Upper lobe of left lung (tissue), 6 donors: Measurements from ENCODE around the gene HNRNPL. TPM values are rescaled to one million over a fixed set of nuclear protein-coding genes. Genes with fewer than 3 reads are reported as not detected.
"Not testable (repeated sequence)": the region's sequence is repeated elsewhere in the genome, so short reads cannot be mapped to it uniquely, and the experiment has no call there.

Experiments
- ATAC-seq, 2 donors: fragments of 200-7000 bp; cut with Tn5 transposase; one replicate each; pipeline ENCODE4 v1.9.1; 2022; ENCODE audit warnings: mild to moderate bottlenecking in 2 of 2, moderate library complexity in 2 of 2; ENCODE audit not compliant: low FRiP score in 2 of 2
- DNase-seq, 2 donors: peaks; one replicate each; pipeline ENCODE4 v3.0.0-alpha.2; 2019 to 2020
- H3K27ac ChIP-seq, 4 donors: fragments of 200-600 bp; sonication (generic); one replicate each; pipeline ENCODE4 v1.5.1; 2016 to 2019
- H3K27me3 ChIP-seq, 4 donors: fragments of 200-600 bp; sonication (generic); one replicate each; pipeline ENCODE4 v1.5.1; 2017 to 2019
- H3K36me3 ChIP-seq, 4 donors: fragments of 200-600 bp; sonication (generic); one replicate each; pipeline ENCODE4 v1.5.1; 2016 to 2019
- H3K4me1 ChIP-seq, 4 donors: fragments of 200-600 bp; sonication (generic); one replicate each; pipeline ENCODE4 v1.5.1; 2018 to 2019
- H3K4me3 ChIP-seq, 4 donors: fragments of 200-600 bp; sonication (generic); one replicate each; pipeline ENCODE4 v1.5.1; 2017 to 2019; ENCODE audit warnings: mild to moderate bottlenecking in 2 of 4, moderate library complexity in 1 of 4
- H3K9me3 ChIP-seq, 4 donors: fragments of 200-600 bp; sonication (generic); one replicate each; pipeline ENCODE4 v1.5.1; 2018 to 2019
- EP300 ChIP-seq, 4 donors: sonication (generic); formaldehyde crosslinking; IDR thresholded peaks; one replicate each; pipeline ENCODE4 v1.5.1; 2017; ENCODE audit warnings: antibody characterized with exemption in 4 of 4, control low read depth in 2 of 4
- POLR2A ChIP-seq, 4 donors: fragments of 450-650 bp; IDR thresholded peaks; one replicate each; pipeline ENCODE4 v1.5.1; 2016 to 2017; ENCODE audit warnings: antibody characterized with exemption in 4 of 4, mild to moderate bottlenecking in 2 of 4
- POLR2AphosphoS5 ChIP-seq, 2 donors: sonication (generic); formaldehyde crosslinking; IDR thresholded peaks; one replicate each; pipeline ENCODE4 v1.5.1; 2017; ENCODE audit warnings: antibody characterized with exemption in 2 of 2
- WGBS, 2 donors: methylation state at CpG; one replicate each; pipeline ENCODE4 v1.1.5; 2017 to 2018; 5-methylcytosine and 5-hydroxymethylcytosine counted together
- total RNA-seq, 6 donors: library from RNA; depleted of rRNA in 4 of 6; stranded (reverse); fragments of >200 nt in 4 of 6; gene quantifications; one replicate each; pipeline versions ENCODE4 v1.1.0 to v1.2.1, GENCODE V29; 2016 to 2021
- TF ChIP-seq, protein P1 (sequence below), 6 experiments: fragments of 450-650 bp in 4 of 6; fragments of 200-600 bp in 2 of 6; sonication (generic) in 2 of 6; IDR thresholded peaks; one replicate each; pipeline ENCODE4 v1.5.1; 2016 to 2019; ENCODE audit warnings: antibody characterized with exemption in 6 of 6
- donor health status: DM: no; HTN: no; CAD: no; lungs with moderate emphysema.
- donor health status: DM: no; HTN: yes; CAD: no; lungs with severe emphysema.

HNRNPL gene
- total RNA-seq, 6 donors from 2014 or later, result 156 to 274 (median 178) TPM

DNA sequence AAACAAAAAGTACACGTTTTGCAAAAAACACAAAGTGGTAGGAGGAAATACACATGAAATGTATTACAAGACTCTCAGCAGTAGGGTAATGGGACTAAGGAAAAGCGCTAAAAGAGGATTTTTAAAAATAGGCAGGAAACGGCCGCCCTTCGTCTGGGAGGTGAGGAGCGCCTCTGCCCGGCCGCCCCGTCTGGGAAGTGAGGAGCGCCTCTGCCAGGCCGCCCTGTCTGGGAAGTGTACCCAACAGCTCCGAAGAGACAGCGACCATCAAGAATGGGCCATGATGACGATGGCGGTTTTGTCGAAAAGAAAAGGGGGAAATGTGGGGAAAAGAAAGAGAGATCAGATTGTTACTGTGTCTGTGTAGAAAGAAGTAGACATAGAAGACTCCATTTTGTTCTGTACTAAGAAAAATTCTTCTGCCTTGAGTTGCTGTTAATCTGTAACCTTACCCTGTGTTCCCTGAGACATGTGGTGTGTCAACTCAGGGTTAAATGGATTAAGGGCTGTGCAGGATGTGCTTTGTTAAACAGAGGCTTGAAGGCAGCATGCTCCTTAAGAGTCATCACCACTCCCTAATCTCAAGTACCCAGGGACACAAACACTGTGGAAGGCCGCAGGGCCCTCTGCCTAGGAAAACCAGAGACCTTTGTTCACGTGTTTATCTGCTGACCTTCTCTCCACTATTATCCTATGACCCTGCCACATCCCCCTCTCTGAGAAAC lies 42.2 kb downstream of the HNRNPL start:
- H3K27me3 ChIP-seq, H3K36me3 ChIP-seq, H3K9me3 ChIP-seq, ATAC-seq, H3K4me3 ChIP-seq, DNase-seq: not testable (repeated sequence)
- 80 to 87% methylated on average over 16 to 18 of the region's 18 CpGs for WGBS, 2 donors
- peaks cover 0 to 14% (median 6%) of the 10 kb centered on the region in 4 donors for H3K4me1 ChIP-seq
- TF ChIP-seq EP300 (IDR thresholded peaks at IDR 0.05), result peak in 1 of 4 donors; percentile 35
- peak overlapping the region in 2 of 4 donors; percentile 38 to 73 for H3K27ac ChIP-seq

DNA sequence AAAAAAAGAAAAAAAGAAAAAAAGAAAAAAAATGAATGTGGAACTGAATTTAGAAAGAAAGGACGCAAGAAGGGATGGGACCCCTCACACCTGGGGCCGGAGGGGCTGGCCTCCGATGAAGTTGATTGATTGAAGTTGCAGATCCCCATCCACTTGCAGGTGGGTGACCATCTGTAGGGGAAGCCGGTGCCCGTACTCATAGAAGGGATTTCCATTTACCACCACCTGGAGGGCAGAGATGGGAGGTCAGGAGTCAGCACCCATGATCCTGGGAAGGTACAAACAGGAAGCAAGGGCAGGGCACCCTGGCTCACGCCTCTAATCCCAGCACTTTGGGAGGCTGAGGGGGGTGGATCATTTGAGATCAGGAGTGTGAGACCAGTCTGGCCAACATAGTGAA lies 43.4 kb downstream of the HNRNPL start:
- no peak overlapping the region for H3K4me3 ChIP-seq
- H3K9me3 ChIP-seq, result no peaks in the 10 kb centered on the region
- DNase-seq (no peak), ATAC-seq (no peak)
- WGBS, 2 donors, result 93 to 94% methylated on average over 6 of the region's 6 CpGs
- TF ChIP-seq POLR2A (IDR thresholded peaks at IDR 0.05), result no peak
- TF ChIP-seq EP300 (IDR thresholded peaks at IDR 0.05), result no peak
- TF ChIP-seq, protein P1, sequence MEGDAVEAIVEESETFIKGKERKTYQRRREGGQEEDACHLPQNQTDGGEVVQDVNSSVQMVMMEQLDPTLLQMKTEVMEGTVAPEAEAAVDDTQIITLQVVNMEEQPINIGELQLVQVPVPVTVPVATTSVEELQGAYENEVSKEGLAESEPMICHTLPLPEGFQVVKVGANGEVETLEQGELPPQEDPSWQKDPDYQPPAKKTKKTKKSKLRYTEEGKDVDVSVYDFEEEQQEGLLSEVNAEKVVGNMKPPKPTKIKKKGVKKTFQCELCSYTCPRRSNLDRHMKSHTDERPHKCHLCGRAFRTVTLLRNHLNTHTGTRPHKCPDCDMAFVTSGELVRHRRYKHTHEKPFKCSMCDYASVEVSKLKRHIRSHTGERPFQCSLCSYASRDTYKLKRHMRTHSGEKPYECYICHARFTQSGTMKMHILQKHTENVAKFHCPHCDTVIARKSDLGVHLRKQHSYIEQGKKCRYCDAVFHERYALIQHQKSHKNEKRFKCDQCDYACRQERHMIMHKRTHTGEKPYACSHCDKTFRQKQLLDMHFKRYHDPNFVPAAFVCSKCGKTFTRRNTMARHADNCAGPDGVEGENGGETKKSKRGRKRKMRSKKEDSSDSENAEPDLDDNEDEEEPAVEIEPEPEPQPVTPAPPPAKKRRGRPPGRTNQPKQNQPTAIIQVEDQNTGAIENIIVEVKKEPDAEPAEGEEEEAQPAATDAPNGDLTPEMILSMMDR (IDR thresholded peaks at IDR 0.05), result no peak
- TF ChIP-seq POLR2AphosphoS5 (IDR thresholded peaks at IDR 0.05), result no peak
- H3K4me1 ChIP-seq, result peaks cover 0 to 14% (median 6%) of the 10 kb centered on the region in 4 donors
- no peaks in the 10 kb centered on the region for H3K27me3 ChIP-seq
- no peak overlapping the region for H3K27ac ChIP-seq
- H3K36me3 ChIP-seq, result peaks cover 0 to 11% (median 0%) of the 10 kb centered on the region in 4 donors

DNA sequence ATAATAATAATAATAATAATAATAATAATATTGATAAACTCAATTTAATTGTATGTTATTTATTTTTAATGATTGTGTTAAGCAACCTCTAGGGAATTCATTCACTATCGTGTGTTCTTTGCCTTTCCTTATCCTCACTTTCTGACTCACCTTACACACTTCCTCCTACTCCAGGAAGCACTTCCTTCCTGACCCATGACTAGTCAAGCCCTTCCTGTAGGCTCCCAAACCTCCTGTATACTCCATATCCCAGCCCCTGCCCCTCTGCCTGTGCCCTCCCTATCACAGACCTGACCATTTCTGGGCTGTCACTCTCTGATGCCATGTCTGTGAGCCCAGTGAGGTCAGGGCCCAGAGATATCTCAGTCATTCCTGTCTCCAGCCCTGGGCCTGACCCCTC lies 44.6 kb downstream of the HNRNPL start:
- WGBS, 2 donors, result 47 to 63% methylated on average over 1 of the region's 1 CpG
- Histone ChIP-seq H3K9me3 (no peaks in the 10 kb centered on the region), H3K4me3 (no peak overlapping the region), H3K27me3 (no peaks in the 10 kb centered on the region), H3K27ac (no peak overlapping the region), H3K4me1 (peaks cover 0 to 14% (median 6%) of the 10 kb centered on the region in 4 donors), H3K36me3 (peaks cover 0 to 11% (median 0%) of the 10 kb centered on the region in 4 donors)
- DNase-seq (no peak), ATAC-seq (no peak)
- no peak for TF ChIP-seq EP300 (IDR thresholded peaks at IDR 0.05)
- no peak for TF ChIP-seq POLR2A (IDR thresholded peaks at IDR 0.05)
- TF ChIP-seq, protein P1 (IDR thresholded peaks at IDR 0.05), result no peak
- no peak for TF ChIP-seq POLR2AphosphoS5 (IDR thresholded peaks at IDR 0.05)

DNA sequence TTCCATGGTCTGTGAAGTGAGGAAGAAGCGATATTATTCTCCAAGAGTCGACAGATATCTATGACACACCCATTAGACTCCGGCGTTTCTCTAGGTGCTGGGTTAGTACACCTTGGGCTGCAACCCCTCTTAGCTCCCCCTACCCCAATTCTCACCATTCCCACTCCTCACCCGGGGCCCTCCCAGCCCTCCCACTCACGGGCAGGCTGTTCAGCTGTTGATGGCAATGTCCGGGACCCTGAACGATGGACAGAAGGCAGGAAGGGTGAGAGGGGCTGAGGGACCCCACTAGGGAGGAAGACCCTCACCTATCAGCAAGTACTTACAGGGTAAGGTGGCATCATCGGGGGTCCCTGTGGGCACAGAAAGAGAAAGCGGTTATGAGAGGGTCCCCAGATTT lies 46.2 kb downstream of the HNRNPL start:
- Histone ChIP-seq H3K4me1 (peaks cover 0 to 14% (median 6%) of the 10 kb centered on the region in 4 donors), H3K36me3 (peaks cover 0 to 11% (median 0%) of the 10 kb centered on the region in 4 donors), H3K4me3 (no peak overlapping the region), H3K27ac (no peak overlapping the region), H3K27me3 (no peaks in the 10 kb centered on the region), H3K9me3 (no peaks in the 10 kb centered on the region)
- no peak for ATAC-seq
- no peak for DNase-seq
- TF ChIP-seq, protein P1 (IDR thresholded peaks at IDR 0.05), result no peak
- TF ChIP-seq POLR2AphosphoS5 (IDR thresholded peaks at IDR 0.05) (no peak), EP300 (IDR thresholded peaks at IDR 0.05) (no peak), POLR2A (IDR thresholded peaks at IDR 0.05) (no peak)
- WGBS, 2 donors, result 93 to 94% methylated on average over 10 of the region's 10 CpGs

DNA sequence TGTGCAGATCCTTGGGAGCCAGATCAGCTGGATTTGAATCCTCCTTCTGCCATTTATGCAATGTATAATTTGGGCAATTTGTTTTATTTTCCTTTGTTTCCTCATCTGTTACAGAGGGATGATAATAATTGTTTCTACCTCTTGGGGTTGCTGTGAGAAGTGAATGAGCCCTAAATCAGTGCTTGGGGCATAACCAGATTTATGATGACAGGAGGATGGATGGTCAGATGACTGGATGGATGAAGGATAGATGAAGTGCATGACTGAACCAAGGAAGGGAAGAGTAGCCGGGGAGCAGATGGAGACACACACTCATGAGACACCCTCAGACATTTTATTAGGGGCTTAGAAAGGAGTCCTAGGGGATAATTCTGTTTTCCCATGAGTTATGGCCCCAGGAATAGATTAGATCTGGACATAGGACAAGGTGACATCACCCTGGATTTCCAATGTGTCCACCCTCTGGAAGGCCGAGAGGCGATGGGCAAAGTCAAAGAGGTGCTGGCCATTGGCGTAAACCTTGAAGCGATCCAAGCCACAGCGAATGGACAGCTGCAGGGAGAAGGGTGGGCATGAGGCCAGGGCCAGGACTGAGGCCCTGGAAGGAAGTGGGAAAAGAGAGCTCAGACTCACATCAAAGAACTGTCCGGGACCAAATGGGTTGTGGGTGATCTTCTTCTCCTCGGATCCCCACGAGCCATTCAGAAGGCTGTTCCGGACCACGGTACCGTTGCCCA lies 48.3 kb downstream of the HNRNPL start:
- no peak for DNase-seq
- 92 to 94% methylated on average over 12 of the region's 12 CpGs for WGBS, 2 donors
- Histone ChIP-seq H3K9me3 (no peaks in the 10 kb centered on the region), H3K4me3 (no peak overlapping the region), H3K36me3 (peaks cover 0 to 11% (median 0%) of the 10 kb centered on the region in 4 donors), H3K4me1 (peaks cover 0 to 3% (median 1%) of the 10 kb centered on the region in 4 donors), H3K27ac (no peak overlapping the region), H3K27me3 (no peaks in the 10 kb centered on the region)
- no peak for ATAC-seq
- no peak for TF ChIP-seq POLR2A (IDR thresholded peaks at IDR 0.05)
- no peak for TF ChIP-seq POLR2AphosphoS5 (IDR thresholded peaks at IDR 0.05)
- TF ChIP-seq EP300 (IDR thresholded peaks at IDR 0.05), result no peak
- TF ChIP-seq, protein P1 (IDR thresholded peaks at IDR 0.05), result no peak
